K562 (cell line): ENCODE measurements around the gene CTDSPL2. TPM values are rescaled to one million over a fixed set of nuclear protein-coding genes. Genes with fewer than 3 reads are reported as not detected.

Source experiments
- BACH1 ChIP-seq: fragments of 200-800 bp; sonication (Bioruptor generic); IDR thresholded peaks from 2 replicates; pipeline ENCODE4 v1.6.1; 2016; ENCODE audit warnings: missing genetic modification characterization, missing compliant biosample characterization
- CBX3 ChIP-seq, 2 experiments: IDR thresholded peaks; 1 replicate in 1 of 2; 2 replicates in 1 of 2; pipeline ENCODE4 v1.6.1; 2012; ENCODE audit warnings: inconsistent platforms in 2 of 2, low read length in 2 of 2, borderline replicate concordance in 1 of 2, control low read depth in 1 of 2
- CREM ChIP-seq: IDR thresholded peaks from 2 replicates; pipeline ENCODE4 v1.6.1; 2014; ENCODE audit warnings: antibody characterized with exemption, low read depth
- CXXC5 ChIP-seq: fragments of 250-450 bp; sonication (Bioruptor Pico); IDR thresholded peaks from 2 replicates; pipeline ENCODE4 v1.8.0; 2022; ENCODE audit warnings: inconsistent platforms, mild to moderate bottlenecking, moderate library complexity
- EP400 ChIP-seq: fragments of 450-650 bp; IDR thresholded peaks from 2 replicates; pipeline ENCODE4 v1.6.1; 2017; ENCODE audit warnings: antibody characterized with exemption, mild to moderate bottlenecking, moderate library complexity
- HDGF ChIP-seq: fragments of 450-650 bp; IDR thresholded peaks from 2 replicates; pipeline ENCODE4 v1.6.1; 2016
- HMG20B ChIP-seq: fragments of 250-450 bp; sonication (Bioruptor Pico); IDR thresholded peaks from 2 replicates; pipeline ENCODE4 v1.5.0; 2021; ENCODE audit warnings: mild to moderate bottlenecking
- HSF4 ChIP-seq: fragments of 250-450 bp; sonication (Bioruptor Pico); IDR thresholded peaks from 2 replicates; pipeline ENCODE4 v2.1.2; 2022; ENCODE audit warnings: mild to moderate bottlenecking, moderate library complexity, borderline replicate concordance
- IRF9 ChIP-seq: fragments of 450-650 bp; IDR thresholded peaks from 2 replicates; pipeline ENCODE4 v1.6.1; 2016; ENCODE audit warnings: missing biosample characterization, missing genetic modification characterization
- MAFG ChIP-seq: fragments of 450-650 bp; conservative IDR thresholded peaks from 2 replicates; pipeline ENCODE4 v1.6.1; 2016; ENCODE audit warnings: missing genetic modification characterization, missing compliant biosample characterization
- MAFK ChIP-seq: IDR thresholded peaks from 2 replicates; pipeline ENCODE4 v1.6.1; 2011; ENCODE audit warnings: low read length, improper control_type of control experiment
- PHB2 ChIP-seq: fragments of 450-650 bp; IDR thresholded peaks from 2 replicates; pipeline ENCODE4 v1.6.1; 2017; ENCODE audit warnings: low read depth
- RB1 ChIP-seq: fragments of 450-650 bp; IDR thresholded peaks from 2 replicates; pipeline ENCODE4 v1.6.1; 2017; ENCODE audit warnings: low read depth, mild to moderate bottlenecking
- RFX1 ChIP-seq: fragments of 450-650 bp; IDR thresholded peaks from 2 replicates; pipeline ENCODE4 v1.6.1; 2016; ENCODE audit warnings: mild to moderate bottlenecking, moderate library complexity
- SLC30A9 ChIP-seq: fragments of 250-450 bp; sonication (Bioruptor Pico); IDR thresholded peaks from 2 replicates; pipeline ENCODE4 v1.8.0; 2022; ENCODE audit warnings: mild to moderate bottlenecking, moderate library complexity
- STAT5B ChIP-seq: fragments of 250-450 bp; sonication (Bioruptor Pico); IDR thresholded peaks from 2 replicates; pipeline ENCODE4 v1.8.0; 2021; ENCODE audit warnings: mild to moderate bottlenecking, inconsistent platforms
- TCF7 ChIP-seq: sonication (generic); IDR thresholded peaks from 2 replicates; pipeline ENCODE4 v1.6.1; 2016; ENCODE audit warnings: antibody characterized with exemption, borderline replicate concordance
- TFAM ChIP-seq: fragments of 250-450 bp; sonication (Bioruptor Pico); conservative IDR thresholded peaks from 2 replicates; pipeline ENCODE4 v1.5.0; 2021; ENCODE audit warnings: mild to moderate bottlenecking, moderate library complexity
- YY1 ChIP-seq, 3 experiments: IDR thresholded peaks; 2 replicates each; pipeline ENCODE4 v1.6.1; 2011; ENCODE audit warnings: low read length in 2 of 3, mild to moderate bottlenecking in 2 of 3, moderate library complexity in 2 of 3, borderline replicate concordance in 1 of 3, control low read depth in 1 of 3, low read depth in 1 of 3; ENCODE audit not compliant: insufficient read depth in 3 of 3, insufficient replicate concordance in 2 of 3, control insufficient read depth in 1 of 3, insufficient read length in 1 of 3; ENCODE audit errors: extremely low read depth in 1 of 3
- ZBTB17 ChIP-seq: fragments of 450-650 bp; formaldehyde crosslinking; IDR thresholded peaks from 2 replicates; pipeline ENCODE4 v1.4.0; 2020; ENCODE audit warnings: mild to moderate bottlenecking
- ZNF23 ChIP-seq: fragments of 250-450 bp; sonication (Bioruptor Pico); IDR thresholded peaks from 2 replicates; pipeline ENCODE4 v1.4.0; 2020; ENCODE audit warnings: mild to moderate bottlenecking
- ZNF324 ChIP-seq: fragments of 250-450 bp; sonication (Bioruptor Pico); IDR thresholded peaks from 2 replicates; pipeline ENCODE4 v1.4.0; 2020; ENCODE audit warnings: mild to moderate bottlenecking
- polyA plus RNA-seq, 8 experiments: library from polyadenylated mRNA; depleted of rRNA in 4 of 8; stranded (reverse) in 5 of 8; unstranded in 3 of 8; fragments of >200 nt; fragmentation: Nextera tagmentation in 2 of 8; fragmentation: Illumina TruSeq in 1 of 8; extraction: Ambion mirVana in 2 of 8; extraction: Trizol in 1 of 8; gene quantifications; 2 replicates each; pipeline versions ENCODE4 v1.2.1 to v1.2.3, GENCODE V29; 2011 to 2014; ENCODE audit warnings: inconsistent platforms in 1 of 8, missing spikeins in 1 of 8
- total RNA-seq, 7 experiments: library from RNA; depleted of rRNA in 6 of 7; stranded (reverse); fragments of >200 nt in 6 of 7; fragmentation: Illumina TruSeq in 2 of 7; extraction: Trizol in 2 of 7; gene quantifications; 2 replicates each; pipeline versions ENCODE4 v1.2.1 to v1.2.3, GENCODE V29; 2011 to 2021; ENCODE audit warnings: low replicate concordance in 1 of 7
- TF ChIP-seq, protein P1 (sequence below): fragments of 200-400 bp; formaldehyde crosslinking; IDR thresholded peaks from 2 replicates; pipeline ENCODE4 v1.6.1; 2017; ENCODE audit warnings: mild to moderate bottlenecking, low read depth, low read length, moderate library complexity
- TF ChIP-seq, protein P2 (sequence below): fragments of 250-450 bp; sonication (Bioruptor Pico); IDR thresholded peaks from 2 replicates; pipeline ENCODE4 v1.9.0; 2021; ENCODE audit warnings: mild to moderate bottlenecking
- TF ChIP-seq, protein P3 (sequence below), 2 experiments: fragments of 450-650 bp in 1 of 2; IDR thresholded peaks; 2 replicates each; pipeline ENCODE4 v1.6.1; 2011 to 2017; ENCODE audit warnings: low read depth in 2 of 2, antibody characterized with exemption in 1 of 2, borderline replicate concordance in 1 of 2, low read length in 1 of 2, mild to moderate bottlenecking in 1 of 2, mixed read lengths in 1 of 2; ENCODE audit not compliant: control insufficient read depth in 1 of 2

CTDSPL2 gene
- total and polyA plus RNA-seq, 9 of the 15 experiments (the other 6 are each of a cell fraction or from before 2014, with no cell fraction given) = 16.8 to 79.0 (median 53.1) TPM

- TF ChIP-seq MAFG (tag) (no peak), HSF4 (CRISPR knock-in tag) (no peak), RFX1 (no peak), ZNF324 (CRISPR knock-in tag) (no peak), CREM (no peak), HDGF (no peak), BACH1 (tag) (no peak), TFAM (CRISPR knock-in tag) (no peak), STAT5B (CRISPR knock-in tag) (no peak), MAFK (no peak), SLC30A9 (CRISPR knock-in tag) (no peak), EP400 (no peak), CXXC5 (no peak), YY1 (IDR thresholded peaks at IDR 0.05; ENCODE audit: borderline replicate concordance in 1 of 3, control insufficient read depth in 1 of 3, extremely low read depth in 1 of 3, insufficient read depth in 3 of 3, insufficient read length in 1 of 3, insufficient replicate concordance in 2 of 3, low read depth in 1 of 3, low read length in 2 of 3) (no peak), CBX3 (IDR thresholded peaks at IDR 0.05; ENCODE audit: borderline replicate concordance in 1 of 2, low read length in 2 of 2) (no peak), PHB2 (no peak), TCF7 (no peak), RB1 (no peak), HMG20B (no peak), ZNF23 (CRISPR knock-in tag) (no peak), IRF9 (no peak), ZBTB17 (CRISPR knock-in tag) (no peak)
- TF ChIP-seq, protein P1, sequence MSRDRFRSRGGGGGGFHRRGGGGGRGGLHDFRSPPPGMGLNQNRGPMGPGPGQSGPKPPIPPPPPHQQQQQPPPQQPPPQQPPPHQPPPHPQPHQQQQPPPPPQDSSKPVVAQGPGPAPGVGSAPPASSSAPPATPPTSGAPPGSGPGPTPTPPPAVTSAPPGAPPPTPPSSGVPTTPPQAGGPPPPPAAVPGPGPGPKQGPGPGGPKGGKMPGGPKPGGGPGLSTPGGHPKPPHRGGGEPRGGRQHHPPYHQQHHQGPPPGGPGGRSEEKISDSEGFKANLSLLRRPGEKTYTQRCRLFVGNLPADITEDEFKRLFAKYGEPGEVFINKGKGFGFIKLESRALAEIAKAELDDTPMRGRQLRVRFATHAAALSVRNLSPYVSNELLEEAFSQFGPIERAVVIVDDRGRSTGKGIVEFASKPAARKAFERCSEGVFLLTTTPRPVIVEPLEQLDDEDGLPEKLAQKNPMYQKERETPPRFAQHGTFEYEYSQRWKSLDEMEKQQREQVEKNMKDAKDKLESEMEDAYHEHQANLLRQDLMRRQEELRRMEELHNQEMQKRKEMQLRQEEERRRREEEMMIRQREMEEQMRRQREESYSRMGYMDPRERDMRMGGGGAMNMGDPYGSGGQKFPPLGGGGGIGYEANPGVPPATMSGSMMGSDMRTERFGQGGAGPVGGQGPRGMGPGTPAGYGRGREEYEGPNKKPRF = no peak
- TF ChIP-seq, protein P2, sequence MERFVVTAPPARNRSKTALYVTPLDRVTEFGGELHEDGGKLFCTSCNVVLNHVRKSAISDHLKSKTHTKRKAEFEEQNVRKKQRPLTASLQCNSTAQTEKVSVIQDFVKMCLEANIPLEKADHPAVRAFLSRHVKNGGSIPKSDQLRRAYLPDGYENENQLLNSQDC (CRISPR knock-in tag) = no peak
- TF ChIP-seq, protein P3, sequence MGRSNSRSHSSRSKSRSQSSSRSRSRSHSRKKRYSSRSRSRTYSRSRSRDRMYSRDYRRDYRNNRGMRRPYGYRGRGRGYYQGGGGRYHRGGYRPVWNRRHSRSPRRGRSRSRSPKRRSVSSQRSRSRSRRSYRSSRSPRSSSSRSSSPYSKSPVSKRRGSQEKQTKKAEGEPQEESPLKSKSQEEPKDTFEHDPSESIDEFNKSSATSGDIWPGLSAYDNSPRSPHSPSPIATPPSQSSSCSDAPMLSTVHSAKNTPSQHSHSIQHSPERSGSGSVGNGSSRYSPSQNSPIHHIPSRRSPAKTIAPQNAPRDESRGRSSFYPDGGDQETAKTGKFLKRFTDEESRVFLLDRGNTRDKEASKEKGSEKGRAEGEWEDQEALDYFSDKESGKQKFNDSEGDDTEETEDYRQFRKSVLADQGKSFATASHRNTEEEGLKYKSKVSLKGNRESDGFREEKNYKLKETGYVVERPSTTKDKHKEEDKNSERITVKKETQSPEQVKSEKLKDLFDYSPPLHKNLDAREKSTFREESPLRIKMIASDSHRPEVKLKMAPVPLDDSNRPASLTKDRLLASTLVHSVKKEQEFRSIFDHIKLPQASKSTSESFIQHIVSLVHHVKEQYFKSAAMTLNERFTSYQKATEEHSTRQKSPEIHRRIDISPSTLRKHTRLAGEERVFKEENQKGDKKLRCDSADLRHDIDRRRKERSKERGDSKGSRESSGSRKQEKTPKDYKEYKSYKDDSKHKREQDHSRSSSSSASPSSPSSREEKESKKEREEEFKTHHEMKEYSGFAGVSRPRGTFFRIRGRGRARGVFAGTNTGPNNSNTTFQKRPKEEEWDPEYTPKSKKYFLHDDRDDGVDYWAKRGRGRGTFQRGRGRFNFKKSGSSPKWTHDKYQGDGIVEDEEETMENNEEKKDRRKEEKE (IDR thresholded peaks at IDR 0.05; ENCODE audit: borderline replicate concordance in 1 of 2, control insufficient read depth in 1 of 2, low read depth in 2 of 2, low read length in 1 of 2) = no peak
These were observed 13.7 kb downstream of the CTDSPL2 start (continued) for GRCh38 chr15:44441095-44441501.
